Liver (tissue), 9 donors: ENCODE measurements around the gene MPPE1. TPM values are rescaled to one million over a fixed set of nuclear protein-coding genes. Genes with fewer than 3 reads are reported as not detected.

ENCODE experiments used
- DNase-seq: peaks from one replicate; pipeline ENCODE4 v3.0.0-alpha.2; 2017; ENCODE audit warnings: low spot score
- H3K27ac ChIP-seq, 2 donors: one replicate each; pipeline ENCODE4 v1.7.0; 2013; ENCODE audit warnings: inconsistent platforms in 2 of 2, low read length in 2 of 2, control low read depth in 1 of 2, low read depth in 1 of 2, mild to moderate bottlenecking in 1 of 2
- H3K27me3 ChIP-seq, 4 donors: one replicate each; pipeline versions ENCODE4 v1.6.1 to v1.7.0; 2013; ENCODE audit warnings: low read length in 3 of 4, inconsistent platforms in 1 of 4, mild to moderate bottlenecking in 1 of 4, moderate library complexity in 1 of 4; ENCODE audit not compliant: control insufficient read depth in 4 of 4, insufficient read depth in 4 of 4
- H3K36me3 ChIP-seq, 4 donors: one replicate each; pipeline versions ENCODE4 v1.6.1 to v1.7.0; 2013; ENCODE audit warnings: low read length in 3 of 4, mild to moderate bottlenecking in 3 of 4, low read depth in 1 of 4, moderate library complexity in 1 of 4; ENCODE audit not compliant: control insufficient read depth in 4 of 4, insufficient read depth in 3 of 4
- H3K4me1 ChIP-seq, 4 donors: one replicate each; pipeline versions ENCODE4 v1.6.1 to v1.7.0; 2013; ENCODE audit warnings: low read length in 3 of 4, mild to moderate bottlenecking in 3 of 4, moderate library complexity in 1 of 4; ENCODE audit not compliant: control insufficient read depth in 4 of 4, insufficient read depth in 4 of 4
- H3K4me3 ChIP-seq, 3 donors: one replicate each; pipeline versions ENCODE4 v1.6.1 to v1.7.0; 2013; ENCODE audit warnings: low read length in 3 of 3, control low read depth in 1 of 3, low read depth in 1 of 3, mild to moderate bottlenecking in 1 of 3
- H3K9ac ChIP-seq, 2 donors: one replicate each; pipeline ENCODE4 v1.7.0; 2013; ENCODE audit warnings: low read length in 2 of 2, mild to moderate bottlenecking in 2 of 2, moderate library complexity in 2 of 2, control low read depth in 1 of 2, low read depth in 1 of 2
- H3K9me3 ChIP-seq, 4 donors: one replicate each; pipeline versions ENCODE4 v1.6.1 to v1.7.0; 2013; ENCODE audit warnings: low read length in 3 of 4; ENCODE audit not compliant: control insufficient read depth in 4 of 4
- ATF3 ChIP-seq: IDR thresholded peaks from 2 replicates; pipeline ENCODE4 v1.6.1; 2016; ENCODE audit warnings: antibody characterized with exemption
- CTCF ChIP-seq: fragments of 150-350 bp; IDR thresholded peaks from 2 replicates; pipeline ENCODE4 v1.5.1; 2017; ENCODE audit warnings: improper control_type of control experiment, low read depth, low read length; ENCODE audit not compliant: missing input control
- EGR1 ChIP-seq, 2 donors: IDR thresholded peaks; 2 replicates each; pipeline ENCODE4 v1.6.1; 2016 to 2018; ENCODE audit warnings: antibody characterized with exemption in 2 of 2, low read depth in 2 of 2
- FOXA1 ChIP-seq: IDR thresholded peaks from 2 replicates; pipeline ENCODE4 v1.6.1; 2016; ENCODE audit warnings: antibody characterized with exemption
- FOXA2 ChIP-seq: IDR thresholded peaks from 2 replicates; pipeline ENCODE4 v1.6.1; 2016; ENCODE audit warnings: antibody characterized with exemption
- GABPA ChIP-seq, 2 donors: IDR thresholded peaks in 1 of 2; conservative IDR thresholded peaks in 1 of 2; 2 replicates each; pipeline ENCODE4 v1.6.1; 2016; ENCODE audit warnings: antibody characterized with exemption in 2 of 2, mild to moderate bottlenecking in 1 of 2, moderate library complexity in 1 of 2
- HNF4A ChIP-seq, 2 donors: conservative IDR thresholded peaks; 2 replicates each; pipeline ENCODE4 v1.6.1; 2016; ENCODE audit warnings: antibody characterized with exemption in 2 of 2, mild to moderate bottlenecking in 2 of 2
- HNF4G ChIP-seq: IDR thresholded peaks from 2 replicates; pipeline ENCODE4 v1.6.1; 2016; ENCODE audit warnings: antibody characterized with exemption
- NR2F2 ChIP-seq: IDR thresholded peaks from 2 replicates; pipeline ENCODE4 v1.6.1; 2016; ENCODE audit warnings: antibody characterized with exemption
- RAD21 ChIP-seq, 2 donors: IDR thresholded peaks; 2 replicates each; pipeline ENCODE4 v1.6.1; 2016; ENCODE audit warnings: antibody characterized with exemption in 2 of 2, mild to moderate bottlenecking in 2 of 2
- RXRA ChIP-seq, 2 donors: IDR thresholded peaks; 2 replicates each; pipeline ENCODE4 v1.6.1; 2017 to 2018; ENCODE audit warnings: antibody characterized with exemption in 2 of 2, mild to moderate bottlenecking in 1 of 2
- SP1 ChIP-seq: IDR thresholded peaks from 2 replicates; pipeline ENCODE4 v1.6.1; 2018; ENCODE audit warnings: antibody characterized with exemption, mild to moderate bottlenecking
- ZBTB33 ChIP-seq: IDR thresholded peaks from 2 replicates; pipeline ENCODE4 v1.6.1; 2016; ENCODE audit warnings: antibody characterized with exemption
- WGBS: extraction: QIAGEN DNeasy Blood & Tissue Kit; methylation state at CpG from one replicate; pipeline ENCODE4 v1.1.7; 2013; 5-methylcytosine and 5-hydroxymethylcytosine counted together
- polyA plus RNA-seq, 2 donors: library from polyadenylated mRNA; stranded (reverse) in 1 of 2; unstranded in 1 of 2; fragments of 200-250 nt in 1 of 2; fragments of >200 nt in 1 of 2; fragmentation: Nextera tagmentation in 1 of 2; extraction: Ambion mirVana in 1 of 2; gene quantifications; one replicate each; pipeline versions ENCODE4 v1.2.1 to v1.2.3, GENCODE V29; 2013 to 2015
- total RNA-seq, 2 donors: library from RNA; depleted of rRNA; stranded (reverse); fragments of >200 nt; gene quantifications; one replicate each; pipeline ENCODE4 v1.2.3, GENCODE V29; 2014
- TF ChIP-seq, protein P1 (sequence below): IDR thresholded peaks from 2 replicates; pipeline ENCODE4 v1.6.1; 2016; ENCODE audit warnings: antibody characterized with exemption, mild to moderate bottlenecking
- TF ChIP-seq, protein P2 (sequence below): IDR thresholded peaks from 2 replicates; pipeline ENCODE4 v1.6.1; 2016; ENCODE audit warnings: antibody characterized with exemption
- donor health status: healthy.
- donor health status: healthy.
- donor health status: healthy.
- donor health status: healthy.
- donor health status: healthy.

The MPPE1 gene
- total and polyA plus RNA-seq, 4 donors, result 9.8 to 31.6 (median 26.1) TPM

- no peak for TF ChIP-seq GABPA (IDR thresholded peaks at IDR 0.05 in 1 of 2, conservative IDR thresholded peaks at IDR 0.05 in 1 of 2)
- TF ChIP-seq CTCF, result peak; percentile 42
- TF ChIP-seq ATF3, result no peak
- TF ChIP-seq SP1, result no peak
- peak; percentile 82 to 87 for TF ChIP-seq RAD21 (IDR thresholded peaks at IDR 0.05)
These were observed 35.5 kb downstream of the MPPE1 start (continued) for GRCh38 chr18:11872479-11873136.

DNA sequence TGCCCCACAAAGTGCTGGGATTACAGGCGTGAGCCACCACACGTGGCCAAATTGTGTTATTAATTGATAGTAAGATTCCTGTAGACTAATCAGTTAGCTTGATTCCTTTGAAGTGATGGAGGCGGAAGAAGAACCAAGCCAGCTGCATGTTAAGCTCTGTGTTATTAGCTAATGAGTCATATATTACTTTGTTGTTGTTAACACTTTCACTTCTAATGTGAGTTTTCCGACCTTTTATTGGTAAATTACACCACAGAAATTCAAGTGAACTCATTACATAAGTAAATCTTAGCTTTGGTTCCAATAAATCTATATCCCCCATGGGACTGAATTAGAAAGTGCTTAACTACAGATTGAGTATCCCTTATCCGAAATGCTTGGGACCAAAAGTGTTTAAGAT lies 36.6 kb downstream of the MPPE1 start:
- H3K27me3 ChIP-seq, result no peaks in the 10 kb centered on the region
- no peak overlapping the region for H3K4me3 ChIP-seq
- H3K9me3 ChIP-seq, result no peaks in the 10 kb centered on the region
- no peaks in the 10 kb centered on the region for H3K36me3 ChIP-seq
- DNase-seq, result no peak
- H3K27ac ChIP-seq, result no peak overlapping the region
- TF ChIP-seq RAD21 (IDR thresholded peaks at IDR 0.05) (no peak), FOXA1 (no peak), RXRA (IDR thresholded peaks at IDR 0.05) (no peak), GABPA (IDR thresholded peaks at IDR 0.05 in 1 of 2, conservative IDR thresholded peaks at IDR 0.05 in 1 of 2) (no peak), HNF4A (conservative IDR thresholded peaks at IDR 0.05) (no peak), HNF4G (no peak), ZBTB33 (no peak), EGR1 (IDR thresholded peaks at IDR 0.05; ENCODE audit: low read depth in 2 of 2) (no peak), FOXA2 (no peak), CTCF (no peak), SP1 (no peak), NR2F2 (no peak)
- TF ChIP-seq, protein P1, sequence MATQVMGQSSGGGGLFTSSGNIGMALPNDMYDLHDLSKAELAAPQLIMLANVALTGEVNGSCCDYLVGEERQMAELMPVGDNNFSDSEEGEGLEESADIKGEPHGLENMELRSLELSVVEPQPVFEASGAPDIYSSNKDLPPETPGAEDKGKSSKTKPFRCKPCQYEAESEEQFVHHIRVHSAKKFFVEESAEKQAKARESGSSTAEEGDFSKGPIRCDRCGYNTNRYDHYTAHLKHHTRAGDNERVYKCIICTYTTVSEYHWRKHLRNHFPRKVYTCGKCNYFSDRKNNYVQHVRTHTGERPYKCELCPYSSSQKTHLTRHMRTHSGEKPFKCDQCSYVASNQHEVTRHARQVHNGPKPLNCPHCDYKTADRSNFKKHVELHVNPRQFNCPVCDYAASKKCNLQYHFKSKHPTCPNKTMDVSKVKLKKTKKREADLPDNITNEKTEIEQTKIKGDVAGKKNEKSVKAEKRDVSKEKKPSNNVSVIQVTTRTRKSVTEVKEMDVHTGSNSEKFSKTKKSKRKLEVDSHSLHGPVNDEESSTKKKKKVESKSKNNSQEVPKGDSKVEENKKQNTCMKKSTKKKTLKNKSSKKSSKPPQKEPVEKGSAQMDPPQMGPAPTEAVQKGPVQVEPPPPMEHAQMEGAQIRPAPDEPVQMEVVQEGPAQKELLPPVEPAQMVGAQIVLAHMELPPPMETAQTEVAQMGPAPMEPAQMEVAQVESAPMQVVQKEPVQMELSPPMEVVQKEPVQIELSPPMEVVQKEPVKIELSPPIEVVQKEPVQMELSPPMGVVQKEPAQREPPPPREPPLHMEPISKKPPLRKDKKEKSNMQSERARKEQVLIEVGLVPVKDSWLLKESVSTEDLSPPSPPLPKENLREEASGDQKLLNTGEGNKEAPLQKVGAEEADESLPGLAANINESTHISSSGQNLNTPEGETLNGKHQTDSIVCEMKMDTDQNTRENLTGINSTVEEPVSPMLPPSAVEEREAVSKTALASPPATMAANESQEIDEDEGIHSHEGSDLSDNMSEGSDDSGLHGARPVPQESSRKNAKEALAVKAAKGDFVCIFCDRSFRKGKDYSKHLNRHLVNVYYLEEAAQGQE, result no peak
- TF ChIP-seq, protein P2, sequence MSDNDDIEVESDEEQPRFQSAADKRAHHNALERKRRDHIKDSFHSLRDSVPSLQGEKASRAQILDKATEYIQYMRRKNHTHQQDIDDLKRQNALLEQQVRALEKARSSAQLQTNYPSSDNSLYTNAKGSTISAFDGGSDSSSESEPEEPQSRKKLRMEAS, result no peak
- H3K9ac ChIP-seq, result no peak overlapping the region
- peaks cover 0 to 5% (median 0%) of the 10 kb centered on the region in 4 donors for H3K4me1 ChIP-seq
- 65% methylated on average over 5 of the region's 5 CpGs for WGBS
